Globus pallidus (tissue), 1 donor: ENCODE results near the gene FSCN2.
"Not testable (repeated sequence)": the region's sequence is repeated elsewhere in the genome, so short reads cannot be mapped to it uniquely, and the experiment has no call there.

Experiments used
- DNase-seq: peaks from one replicate; pipeline ENCODE4 v3.0.0-alpha.2; 2015; ENCODE audit warnings: low spot score

Gene FSCN2

DNA sequence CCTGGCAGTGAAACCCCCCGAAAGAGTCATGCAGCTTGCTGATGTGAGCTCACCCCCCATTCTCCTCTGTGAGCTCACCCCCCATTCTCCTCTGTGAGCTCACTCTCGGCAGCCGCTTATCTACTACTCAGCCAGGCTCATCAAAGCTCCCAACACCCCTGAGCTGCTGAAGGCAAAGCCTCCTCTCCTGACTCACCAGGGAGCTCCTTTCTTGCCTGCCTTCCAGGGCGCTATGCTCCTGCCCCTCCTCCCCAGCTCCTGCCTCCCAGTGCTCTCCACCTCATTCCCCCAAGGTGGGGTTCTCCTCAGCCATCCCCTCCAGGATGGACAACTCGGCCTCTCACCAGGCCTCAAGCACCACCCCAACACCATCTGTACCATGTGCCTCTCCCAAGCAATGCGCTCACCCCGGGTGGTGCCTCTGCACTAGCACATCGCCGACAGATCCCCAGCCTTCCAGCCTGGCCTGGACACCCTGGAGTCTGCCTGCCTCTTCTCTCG is 51.7 kb downstream of the FSCN2 start:
- no peak for DNase-seq

DNA sequence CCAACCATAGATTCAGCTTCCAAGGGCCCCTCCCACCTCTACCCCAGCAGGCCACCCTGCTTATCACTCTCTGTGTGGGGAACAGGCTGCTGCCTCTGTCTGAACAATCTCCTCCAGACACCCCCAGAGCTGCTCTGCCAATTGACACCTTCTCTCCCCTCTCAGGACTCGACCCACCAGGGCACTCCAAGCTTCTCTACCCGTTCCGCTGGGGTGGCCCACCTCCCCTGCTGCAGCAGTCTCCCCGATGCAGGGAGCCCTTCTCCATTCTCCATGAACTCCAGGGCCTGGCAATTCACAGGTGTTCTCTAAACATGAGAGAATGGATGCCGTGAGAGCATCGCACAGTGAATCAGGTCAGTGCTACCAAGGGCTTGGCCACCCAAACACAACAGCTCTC is 52.3 kb downstream of the FSCN2 start:
- no peak for DNase-seq

DNA sequence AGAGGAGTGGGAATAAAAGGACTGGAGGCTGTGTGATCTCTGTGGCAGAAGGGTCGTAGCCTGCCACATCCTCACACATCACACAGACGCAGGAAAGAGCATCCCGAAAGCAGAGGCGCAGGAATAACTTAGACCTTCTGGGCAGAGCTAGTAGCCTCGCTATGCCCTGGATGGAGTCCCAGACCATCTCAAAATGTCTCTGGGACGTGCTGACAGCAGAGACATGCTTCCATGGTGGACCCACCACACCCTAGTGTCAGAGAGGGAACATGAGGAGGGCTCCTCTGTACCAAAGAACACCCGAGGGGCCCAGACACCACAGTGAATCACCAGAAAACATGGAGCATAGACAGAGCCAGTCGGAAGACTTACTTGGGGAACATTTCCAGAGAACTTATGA is 53.6 kb downstream of the FSCN2 start:
- DNase-seq: no peak

DNA sequence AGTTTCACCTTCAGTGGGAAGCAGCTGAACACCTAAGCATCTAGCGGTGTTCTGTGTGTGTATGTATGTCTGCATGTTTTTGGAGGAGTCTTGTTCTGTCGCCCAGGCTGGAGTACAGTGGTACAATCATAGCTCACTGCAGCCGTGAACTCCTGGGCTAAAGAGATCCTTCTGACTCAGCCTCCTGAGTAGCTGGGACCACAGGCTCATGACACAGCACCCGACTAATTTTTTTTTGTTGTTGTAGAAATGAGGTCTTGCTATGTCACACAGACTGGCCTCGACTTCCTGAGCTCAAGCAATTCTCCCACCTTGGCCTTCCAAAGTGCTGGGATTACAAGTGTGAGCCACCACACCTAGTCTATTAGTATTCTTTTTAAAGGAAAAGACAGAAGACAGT is 54.2 kb downstream of the FSCN2 start:
- no peak for DNase-seq

- DNase-seq: no peak
These were observed 54.6 kb downstream of the FSCN2 start for GRCh38 chr17:81582749-81583148.

DNA sequence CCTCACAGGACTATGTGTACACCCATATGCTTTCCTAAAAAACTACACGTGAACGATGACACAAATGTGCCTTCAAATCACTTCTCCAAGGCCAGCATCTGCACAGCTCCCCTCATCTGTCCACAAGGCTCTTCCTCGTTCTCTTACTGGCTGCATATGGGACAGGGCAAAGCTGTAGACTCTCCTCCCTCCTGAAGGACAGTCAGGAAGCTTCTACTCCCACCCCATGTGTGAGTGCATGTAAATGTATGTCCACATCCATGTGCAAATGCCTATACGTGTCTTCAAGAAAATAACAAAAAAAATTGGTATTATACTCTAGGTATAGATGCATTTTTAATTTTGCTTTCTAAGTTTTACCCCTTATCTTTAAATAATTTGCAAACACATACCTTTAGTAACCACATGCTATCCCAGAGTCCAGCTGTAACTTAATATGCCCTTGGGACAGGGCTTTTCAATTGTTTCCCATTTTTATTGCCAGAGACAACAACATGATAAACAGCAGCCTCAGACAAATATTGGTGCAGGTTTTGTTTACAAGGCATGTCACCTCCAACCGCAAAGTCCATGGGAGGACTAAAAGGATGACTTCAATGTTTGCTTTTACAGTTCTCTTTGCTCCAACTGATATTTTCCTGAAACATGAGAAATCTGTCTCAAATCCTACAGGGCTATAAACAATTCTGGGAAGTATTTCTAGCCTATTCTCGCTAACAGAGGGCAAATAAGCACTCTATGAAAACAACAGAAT is 55.6 kb downstream of the FSCN2 start:
- DNase-seq: no peak

DNA sequence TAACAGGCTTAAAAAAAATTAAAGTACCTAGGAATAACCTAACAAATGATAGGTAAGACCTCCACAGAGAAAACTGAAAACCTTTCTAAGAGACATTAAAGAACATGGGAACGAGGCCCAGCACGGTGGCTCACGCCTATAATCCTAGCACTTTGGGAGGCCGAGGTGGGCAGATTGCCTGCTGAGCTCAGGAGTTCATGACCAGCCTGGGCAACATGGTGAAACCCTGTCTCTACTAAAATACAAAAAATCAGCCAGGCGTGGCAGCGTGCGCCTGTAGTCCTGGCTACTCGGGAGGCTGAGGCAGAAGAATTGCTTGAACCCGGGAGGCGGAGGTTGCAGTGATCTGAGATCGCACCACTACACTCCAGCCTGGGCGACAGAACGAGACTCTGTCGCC is 56.6 kb downstream of the FSCN2 start:
- not testable (repeated sequence) for DNase-seq

GRCh38 chr17:81586096-81586495 is 57.9 kb downstream of the FSCN2 start:
- DNase-seq: no peak
